Heart left ventricle (tissue), 13 donors: ENCODE data around the gene IKZF1.

ENCODE experiments used
- CTCF ChIP-seq, 12 donors: fragments of 200-600 bp; sonication (generic) in 4 of 12; IDR thresholded peaks; one replicate each; pipeline versions ENCODE4 v1.5.0 to v1.8.0; 2018 to 2022; ENCODE audit warnings: antibody characterized with exemption in 12 of 12, mild to moderate bottlenecking in 5 of 12
- POLR2A ChIP-seq, 2 donors: fragments of 450-650 bp; IDR thresholded peaks; one replicate each; pipeline ENCODE4 v1.6.1; 2017; ENCODE audit warnings: antibody characterized with exemption in 2 of 2, mild to moderate bottlenecking in 2 of 2, moderate library complexity in 2 of 2
- donor health status: ischemic (EF 13 %, LVEDD 7.1; RV severe dilation, severe dysfunction).
- donor health status: DM: no; HTN: yes; CAD: no.
- donor health status: DM: no; HTN: no; CAD: no.
- donor health status: ischemic (EF 25% LVEDD 6.9; RV normal size, moderate dysfunction).
- donor health status: ischemic (EF 25% LVEDD 5.7; RV mildly dilated, moderate dysfunction).
- donor health status: ischemic (EF 35%, LVEDD 5.7; RV mildly dilated, moderate dysfunction).
- donor health status: nonischemic (EF 11% LVEDD 7.7; RV severe dilation, severe dysfunction).
- donor health status: DM: yes; HTN: yes; CAD: no.
- donor health status: PGD.
- donor health status: ischemic (EF 29% LVEDD 5.4; RV normal size, mild dysfunction).
- donor health status: nonischemic (EF 23%, LVEDD 6.1; RV moderate dilation, normal function).

- TF ChIP-seq CTCF (IDR thresholded peaks at IDR 0.05) (no peak), POLR2A (IDR thresholded peaks at IDR 0.05) (no peak)
Measured at GRCh38 chr7:50268990-50269389, 35.5 kb upstream of the IKZF1 start.
